GM20431 (cell line): ENCODE results near the gene RFX1.

Source experiments
- in situ Hi-C: fragments of 300-500 bp; cut with MseI, MboI; formaldehyde crosslinking; loops from one replicate; pipeline ENCODE4 v1.15.0; 2020; ENCODE audit warnings: low sequenced_read_pairs; ENCODE audit not compliant: unreplicated experiment

Gene RFX1

DNA sequence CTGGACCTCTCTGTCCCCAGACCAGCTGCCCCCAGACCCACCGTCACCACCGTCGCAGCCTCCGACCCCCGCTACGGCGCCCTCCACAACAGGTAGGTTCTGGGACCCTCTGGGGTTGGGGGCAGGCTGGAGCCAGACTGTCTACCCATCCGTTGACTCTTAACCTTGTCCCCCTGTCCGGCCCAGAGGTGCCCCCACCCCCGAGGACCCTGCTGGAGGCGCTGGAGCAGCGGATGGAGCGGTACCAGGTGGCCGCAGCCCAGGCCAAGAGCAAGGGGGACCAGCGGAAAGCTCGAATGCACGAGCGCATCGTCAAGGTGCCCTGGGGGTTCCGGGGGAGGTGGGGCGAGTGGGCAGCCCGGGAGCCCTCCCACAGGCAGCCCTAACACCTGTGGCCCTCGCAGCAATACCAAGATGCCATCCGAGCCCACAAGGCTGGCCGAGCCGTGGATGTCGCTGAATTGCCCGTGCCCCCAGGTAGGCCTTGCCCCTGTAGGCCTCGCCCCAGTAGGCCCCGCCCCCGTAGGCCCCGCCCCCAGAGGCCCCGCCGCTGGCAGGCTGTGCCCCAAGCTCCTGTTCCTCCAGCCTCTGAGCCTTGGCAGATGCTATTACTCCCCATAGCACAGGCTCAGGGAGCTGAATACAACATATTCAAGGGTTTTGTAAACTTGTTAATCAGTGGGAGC, 87.3 kb downstream of the RFX1 start:
- in situ Hi-C loops = no loop called here

DNA sequence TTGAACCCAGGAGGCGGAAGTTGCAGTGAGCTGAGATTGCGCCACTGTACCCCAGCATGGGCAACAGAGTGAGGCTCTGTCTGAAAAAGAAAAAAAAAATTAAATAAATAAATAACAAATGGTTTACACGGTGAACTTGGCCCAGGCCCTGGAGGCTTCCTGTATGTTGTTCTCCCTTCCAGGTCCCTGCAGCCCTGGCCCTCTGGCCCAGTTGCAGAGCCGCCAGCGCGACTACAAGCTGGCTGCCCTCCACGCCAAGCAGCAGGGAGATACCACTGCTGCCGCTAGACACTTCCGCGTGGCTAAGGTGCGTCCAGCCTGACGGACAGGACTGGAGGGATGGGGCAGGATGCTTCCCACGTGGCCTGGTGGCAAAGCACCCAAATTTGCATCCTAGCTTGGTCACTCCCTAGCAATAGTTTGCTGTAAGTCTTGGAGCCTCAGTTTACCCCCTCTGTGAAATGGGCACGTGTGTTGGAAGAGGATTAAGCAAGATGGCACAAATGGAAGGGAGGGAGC, 88.2 kb downstream of the RFX1 start:
- in situ Hi-C loops = no loop called here

DNA sequence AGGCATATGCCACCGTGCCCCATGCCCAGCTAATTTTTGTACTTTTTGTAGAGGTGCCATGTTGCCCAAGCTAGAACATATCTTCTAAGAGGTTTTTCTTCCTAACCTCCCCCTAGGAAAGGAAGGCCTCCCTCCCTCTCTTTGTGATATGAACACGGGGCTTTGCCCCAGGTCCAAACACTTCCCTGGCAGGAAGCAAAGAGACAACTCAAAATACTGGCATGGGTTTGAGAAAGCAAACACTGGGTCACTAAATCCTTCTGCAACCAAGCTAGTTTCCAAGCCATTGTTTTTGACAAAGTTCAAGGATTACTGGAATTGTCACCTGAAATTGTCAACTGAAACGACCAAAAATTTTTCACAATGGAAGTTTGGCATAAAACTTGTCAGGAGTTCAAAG, 91.3 kb downstream of the RFX1 start:
- in situ Hi-C loops = no loop called here

DNA sequence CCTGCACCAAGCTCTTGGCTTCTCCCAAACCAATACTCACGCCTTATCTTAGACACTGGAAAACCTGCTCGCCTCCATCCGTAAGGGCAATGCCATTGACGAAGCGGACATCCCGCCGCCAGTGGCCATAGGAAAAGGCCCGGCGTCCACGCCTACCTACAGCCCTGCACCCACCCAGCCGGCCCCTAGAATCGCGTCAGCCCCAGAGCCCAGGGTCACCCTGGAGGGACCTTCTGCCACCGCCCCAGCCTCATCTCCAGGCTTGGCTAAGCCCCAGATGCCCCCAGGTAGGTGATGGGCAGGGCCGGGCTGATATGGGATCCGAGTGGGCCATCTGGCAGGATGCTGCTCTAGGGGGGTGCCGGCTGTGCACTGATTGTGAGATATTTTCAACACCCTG, 92.8 kb downstream of the RFX1 start:
- in situ Hi-C loops = no loop called here
